Activated CD8-positive, alpha-beta memory T cell treated with anti-CD3 and anti-CD28 coated beads for 4 hours (primary cell): Measurements from ENCODE around the gene TMEM88.
A peak's percentile ranks its signal among the peaks of the same experiment; 100 is the strongest.

Experiments used
- DNase-seq, 2 donors: peaks; one replicate each; pipeline ENCODE4 v3.0.0-alpha.2; 2020; ENCODE audit warnings: low read depth in 2 of 2

Gene TMEM88

DNA sequence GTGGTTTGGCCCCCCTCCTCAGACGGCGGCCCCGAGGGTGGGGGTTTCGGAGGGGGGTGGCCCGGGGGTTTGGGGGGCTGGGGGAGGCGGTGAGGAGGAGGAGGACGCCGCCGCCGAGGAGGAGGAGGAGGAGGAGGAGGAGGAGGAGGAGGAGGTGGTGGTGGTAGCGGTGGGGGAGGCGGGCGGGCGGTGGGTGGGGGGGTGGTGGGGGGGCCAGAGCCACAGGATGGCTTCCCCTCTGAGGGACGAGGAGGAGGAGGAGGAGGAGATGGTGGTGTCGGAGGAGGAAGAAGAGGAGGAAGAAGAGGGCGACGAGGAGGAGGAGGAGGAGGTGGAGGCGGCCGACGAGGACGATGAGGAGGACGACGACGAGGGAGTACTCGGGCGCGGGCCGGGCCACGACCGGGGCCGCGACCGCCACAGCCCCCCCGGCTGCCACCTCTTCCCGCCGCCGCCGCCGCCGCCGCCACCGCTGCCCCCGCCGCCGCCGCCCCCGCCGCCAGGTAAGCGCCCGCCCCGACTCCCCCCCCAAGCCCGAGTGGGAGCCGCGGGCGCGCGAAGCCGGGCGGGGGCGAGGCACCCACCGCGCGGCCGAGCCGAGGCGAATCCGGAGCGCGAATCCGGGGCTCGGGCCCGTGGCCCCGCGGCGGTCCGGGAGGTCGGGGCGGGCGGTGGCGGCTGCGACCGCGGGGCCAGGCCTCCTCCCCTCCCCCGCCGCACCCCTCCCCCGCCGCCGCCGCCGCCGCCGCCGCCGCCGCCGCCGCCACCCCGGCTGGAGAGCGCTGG, 29.9 kb downstream of the TMEM88 start:
- DNase-seq: peak; percentile 19 to 24

DNA sequence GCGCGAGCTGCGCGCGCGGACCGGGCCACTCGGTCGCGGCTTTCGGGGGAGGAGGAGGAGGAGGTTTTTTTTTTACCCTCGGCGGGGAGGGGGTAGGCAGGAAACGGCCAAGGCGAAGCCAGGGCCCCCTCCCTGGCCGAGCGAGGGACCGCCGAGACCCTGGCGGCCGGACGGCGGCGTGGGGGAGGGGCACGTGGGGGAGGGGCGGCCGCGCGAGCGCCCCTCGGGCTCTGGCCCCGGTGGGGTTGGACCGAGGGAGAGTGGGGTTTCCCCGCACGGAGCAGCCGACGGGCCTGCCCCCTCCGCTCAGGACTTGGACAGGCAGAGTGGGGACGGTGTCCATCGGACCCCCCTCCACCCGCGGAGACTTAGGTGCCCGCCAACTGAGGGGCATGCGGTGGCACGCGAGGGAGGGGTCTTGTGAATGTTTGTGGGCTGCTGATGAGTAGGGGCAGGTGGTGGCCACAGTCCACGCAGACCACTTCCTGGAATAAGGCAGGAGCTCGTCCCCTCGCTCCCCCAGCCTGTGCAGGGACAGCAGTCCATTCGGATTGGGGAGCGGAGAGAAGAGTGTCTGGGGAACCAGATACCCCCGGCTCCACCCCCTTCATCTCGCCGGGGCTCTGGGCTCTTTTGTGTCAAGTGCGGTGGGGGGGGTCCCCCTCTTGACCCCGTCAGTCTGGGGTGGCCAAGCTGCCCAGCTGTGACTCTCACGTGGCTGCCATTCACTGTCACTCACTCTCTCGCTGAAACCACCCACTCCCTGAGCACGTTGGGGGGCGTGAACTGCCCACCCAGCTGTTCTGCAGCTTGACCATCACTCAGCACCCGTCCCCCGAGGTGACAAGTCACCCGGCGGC, 30.7 kb downstream of the TMEM88 start:
- peak; percentile 18 to 19 for DNase-seq

DNA sequence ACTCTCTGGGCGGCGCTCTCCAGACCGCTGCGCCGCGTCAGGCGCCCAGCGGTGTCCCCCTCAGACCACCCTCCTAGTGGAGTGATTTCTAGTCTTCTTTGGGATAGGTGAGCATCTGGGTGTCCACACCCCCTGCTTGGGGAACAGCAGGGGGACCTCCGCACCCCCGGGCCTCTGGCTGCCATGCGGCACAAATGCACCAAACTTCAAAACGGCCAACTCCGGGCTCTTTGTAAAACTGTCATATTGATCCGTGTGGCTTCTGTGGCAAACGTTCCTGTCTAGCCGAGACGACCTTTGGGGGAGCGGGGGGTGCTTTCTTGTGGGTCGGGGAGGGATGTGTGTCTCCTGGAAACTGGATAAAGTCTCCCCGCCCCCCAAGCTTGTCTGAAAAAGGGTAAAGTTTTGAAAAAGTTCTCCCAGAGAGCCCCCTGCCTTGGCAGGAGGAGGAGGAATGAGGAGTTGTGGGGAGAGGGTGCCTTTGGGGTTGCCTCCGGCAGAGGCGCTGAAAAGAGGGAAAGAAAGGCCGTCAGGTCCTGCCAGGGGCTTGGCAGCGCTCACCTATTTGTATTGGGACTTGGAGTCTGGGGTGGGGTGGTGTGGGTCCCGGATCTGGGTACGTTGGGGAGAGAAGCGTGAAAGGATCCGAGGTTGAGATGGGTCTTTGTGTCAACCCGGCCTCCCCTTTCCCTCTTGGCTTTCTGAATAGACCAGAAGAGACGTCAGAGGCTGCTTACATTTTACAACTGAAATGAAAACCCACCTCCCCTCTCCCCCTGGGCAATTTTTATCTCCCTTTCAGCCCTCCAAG, 31.6 kb downstream of the TMEM88 start:
- peak; percentile 19 to 26 for DNase-seq

DNA sequence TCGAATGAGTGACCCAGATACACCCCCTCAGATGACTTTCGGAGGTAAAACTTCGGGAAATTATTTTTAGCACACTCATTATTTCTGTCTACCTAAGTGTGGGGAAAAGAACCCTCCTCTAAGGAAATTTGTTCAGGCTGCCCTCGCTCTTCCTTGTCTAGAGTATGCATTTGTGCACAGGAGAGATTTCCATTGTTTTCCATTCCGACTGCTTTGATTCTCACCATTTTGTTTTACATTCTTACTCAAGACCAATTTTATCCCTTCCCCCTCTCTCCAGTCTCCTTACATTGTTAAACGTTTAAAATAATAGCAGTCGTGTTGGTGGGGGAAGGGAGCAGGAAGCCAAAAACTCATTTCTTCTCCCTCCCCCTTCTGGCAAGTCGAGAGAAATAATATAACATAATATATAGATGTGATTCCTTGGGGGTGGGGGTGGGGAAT, 32.2 kb downstream of the TMEM88 start:
- DNase-seq: no peak

DNA sequence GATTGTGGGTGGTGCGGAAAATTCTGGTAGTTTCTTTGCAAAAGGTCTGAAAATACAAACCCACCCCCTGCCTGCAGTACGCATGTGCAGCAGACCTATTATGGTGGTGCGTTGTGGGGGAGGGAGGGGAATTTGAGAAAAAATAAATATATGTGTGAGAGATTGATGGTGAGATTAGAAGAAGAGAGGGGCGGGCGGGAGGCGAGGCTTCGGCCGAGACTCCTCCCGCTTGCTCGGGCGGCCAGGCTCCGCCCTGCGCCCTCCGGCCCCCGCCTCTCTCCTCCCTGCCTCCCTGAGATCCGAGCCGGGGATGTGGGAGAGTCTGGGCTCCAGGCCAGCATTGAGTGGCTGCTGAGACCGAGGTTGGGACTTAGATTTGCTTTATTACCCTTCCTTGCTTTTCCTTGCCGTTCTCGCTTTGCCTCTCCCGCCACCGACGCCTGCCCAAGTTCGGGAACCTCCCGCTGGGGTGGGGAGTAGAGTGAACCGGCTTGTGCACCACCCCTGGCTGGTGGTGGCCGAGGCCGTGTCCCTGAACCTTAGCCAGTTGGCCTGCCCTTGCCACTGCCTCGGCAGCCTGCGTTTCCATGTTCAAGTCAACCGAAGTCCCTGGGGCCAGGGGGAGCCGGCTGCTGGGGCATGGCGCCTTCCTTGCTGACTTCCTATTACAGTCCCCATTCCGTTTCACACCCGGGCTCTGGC, 32.8 kb downstream of the TMEM88 start:
- DNase-seq: peak; percentile 81 to 90

DNA sequence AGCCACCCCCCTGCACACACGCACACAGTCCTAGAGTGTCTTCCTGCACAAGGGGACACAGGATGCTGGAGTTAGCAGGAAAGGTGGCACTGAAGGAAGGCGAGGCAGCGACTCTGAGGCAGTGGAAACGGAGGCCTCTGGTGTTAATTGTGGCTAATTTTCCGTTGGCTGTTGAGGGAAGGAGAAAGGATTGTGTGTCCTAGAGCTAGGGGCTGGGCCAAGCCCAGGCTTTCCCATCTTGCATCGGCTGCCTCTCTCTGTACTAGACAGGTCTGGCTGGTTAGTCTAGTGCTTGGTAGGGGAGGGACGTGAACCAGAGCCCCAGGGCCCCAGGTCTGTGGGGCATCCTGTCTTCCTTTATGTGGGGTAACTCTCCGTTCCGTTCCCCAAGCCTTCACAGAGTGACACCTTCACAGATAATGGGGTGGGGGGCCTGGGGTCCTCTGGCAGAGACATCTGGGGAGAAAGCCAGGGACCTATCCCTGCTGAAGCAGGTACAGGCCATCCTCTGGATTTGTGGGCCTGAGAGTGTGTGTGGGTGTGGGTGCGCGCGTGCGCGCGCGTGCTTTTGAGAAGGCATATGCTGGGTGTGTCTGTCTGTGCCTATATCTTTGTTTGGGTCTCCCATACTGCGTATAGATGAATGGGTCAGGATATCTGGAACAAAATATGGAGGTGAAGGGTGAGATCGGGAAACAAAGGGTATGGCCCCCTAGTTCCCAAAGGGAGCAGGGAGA, 33.5 kb downstream of the TMEM88 start, which contains the start of gene CHD3:
Gene CHD3, plus strand, starts transcription at position 606 of the 737 bp plus-strand sequence. CDS start 212 bp downstream, outside the sequence.
- peak in 1 of 2 donors; percentile 24 for DNase-seq

DNA sequence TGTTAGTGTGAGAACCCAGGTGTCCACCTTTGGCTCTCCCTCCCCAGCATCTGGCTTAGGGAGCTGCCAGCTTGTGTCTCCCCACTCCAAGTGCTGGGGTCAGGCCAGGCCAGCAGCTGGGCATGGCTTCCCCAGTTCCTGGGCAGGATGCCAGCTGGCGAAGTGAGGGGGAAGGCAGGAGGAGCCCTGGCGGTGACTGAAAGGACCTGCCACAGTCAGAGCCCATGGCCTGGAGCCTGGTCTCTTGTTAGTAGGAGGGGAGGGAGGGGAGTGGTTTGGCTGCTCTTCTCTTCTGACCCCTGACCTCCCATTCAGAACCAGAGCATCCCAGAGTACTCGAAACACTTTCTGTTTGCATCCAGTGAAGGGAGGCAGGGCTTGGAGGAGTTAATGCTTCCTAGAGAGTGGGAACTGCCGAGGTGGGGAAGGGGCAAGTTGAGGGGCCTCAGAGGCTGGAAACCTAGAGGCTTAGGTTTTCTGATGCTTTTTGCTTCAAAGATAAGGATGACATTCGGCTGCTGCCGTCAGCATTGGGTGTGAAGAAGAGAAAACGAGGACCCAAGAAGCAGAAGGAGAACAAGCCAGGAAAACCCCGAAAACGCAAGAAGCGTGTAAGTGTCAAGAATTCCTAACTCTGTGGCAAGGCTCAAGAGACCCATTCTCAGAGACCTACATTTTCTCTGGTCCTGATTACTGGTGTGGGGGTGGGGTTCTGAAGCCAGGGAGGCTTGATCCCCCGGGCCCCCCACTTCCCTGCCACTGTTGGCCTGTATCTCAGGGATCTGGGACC, 34.5 kb downstream of the TMEM88 start:
- DNase-seq: no peak

DNA sequence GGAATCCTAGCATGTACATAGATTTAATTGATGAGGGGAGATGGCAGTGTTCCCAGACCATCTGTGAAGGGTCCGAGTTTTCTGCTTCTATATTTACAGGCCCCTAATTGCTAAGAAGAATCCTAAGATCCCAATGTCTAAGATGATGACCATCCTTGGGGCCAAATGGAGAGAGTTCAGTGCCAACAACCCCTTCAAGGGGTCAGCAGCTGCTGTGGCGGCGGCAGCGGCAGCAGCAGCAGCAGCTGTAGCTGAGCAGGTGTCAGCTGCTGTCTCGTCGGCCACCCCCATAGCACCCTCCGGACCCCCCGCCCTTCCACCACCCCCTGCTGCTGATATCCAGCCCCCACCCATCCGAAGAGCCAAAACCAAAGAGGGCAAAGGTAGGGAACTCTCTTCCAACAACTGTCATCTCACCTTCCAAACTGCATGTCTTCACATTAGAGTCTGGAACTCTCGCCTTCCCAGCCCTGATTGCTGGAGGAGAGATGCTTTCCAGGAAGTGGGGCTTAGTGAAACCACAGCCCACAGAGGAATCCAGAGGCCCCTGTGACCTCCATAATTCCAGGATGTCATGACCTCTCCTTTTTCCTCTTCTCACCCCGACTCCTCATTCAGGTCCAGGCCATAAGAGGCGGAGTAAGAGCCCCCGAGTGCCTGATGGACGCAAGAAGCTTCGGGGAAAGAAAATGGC, 38.5 kb downstream of the TMEM88 start:
- DNase-seq: no peak

DNA sequence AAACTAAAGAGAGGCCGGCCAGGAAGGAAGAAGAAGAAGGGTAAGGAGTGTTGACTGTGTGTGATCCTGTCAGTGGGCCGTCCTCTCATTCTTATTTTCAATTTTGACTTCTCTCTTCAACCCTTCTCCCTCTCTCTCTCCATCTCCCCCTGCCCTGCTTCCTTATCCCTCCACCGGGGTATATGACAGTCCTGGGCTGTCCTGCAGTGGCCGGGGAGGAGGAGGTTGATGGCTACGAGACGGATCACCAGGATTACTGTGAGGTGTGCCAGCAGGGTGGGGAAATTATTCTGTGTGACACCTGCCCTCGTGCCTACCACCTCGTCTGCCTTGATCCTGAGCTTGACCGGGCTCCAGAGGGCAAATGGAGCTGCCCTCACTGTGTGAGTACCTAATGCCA, 39.4 kb downstream of the TMEM88 start:
- DNase-seq: no peak

DNA sequence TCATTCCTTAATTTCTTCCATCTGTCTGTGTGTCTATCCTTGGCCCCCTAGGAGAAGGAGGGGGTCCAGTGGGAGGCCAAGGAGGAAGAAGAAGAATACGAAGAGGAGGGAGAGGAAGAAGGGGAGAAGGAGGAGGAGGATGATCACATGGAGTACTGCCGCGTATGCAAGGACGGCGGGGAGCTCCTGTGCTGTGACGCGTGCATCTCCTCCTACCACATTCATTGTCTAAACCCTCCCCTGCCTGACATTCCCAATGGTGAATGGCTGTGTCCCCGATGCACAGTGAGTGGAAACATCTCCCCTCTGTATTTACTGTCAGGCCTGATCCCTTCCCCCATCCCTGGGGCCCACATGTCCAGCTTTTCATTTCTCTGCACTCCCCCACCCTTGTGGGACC, 40.0 kb downstream of the TMEM88 start:
- no peak for DNase-seq

DNA sequence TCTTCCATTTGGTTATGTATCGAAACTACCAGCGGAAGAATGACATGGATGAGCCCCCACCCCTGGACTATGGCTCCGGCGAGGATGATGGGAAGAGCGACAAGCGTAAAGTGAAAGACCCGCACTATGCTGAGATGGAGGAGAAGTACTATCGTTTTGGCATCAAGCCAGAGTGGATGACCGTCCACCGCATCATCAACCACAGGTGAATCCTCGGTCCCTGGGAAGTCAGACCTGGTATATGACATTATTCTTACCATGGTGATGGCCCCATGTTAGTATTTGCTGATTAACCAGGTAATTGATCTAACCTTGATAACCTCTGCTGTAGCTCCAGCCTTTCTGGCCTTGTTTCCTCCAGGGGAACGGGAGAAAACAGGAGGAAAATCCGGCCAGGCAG, 42.2 kb downstream of the TMEM88 start:
- no peak for DNase-seq

DNA sequence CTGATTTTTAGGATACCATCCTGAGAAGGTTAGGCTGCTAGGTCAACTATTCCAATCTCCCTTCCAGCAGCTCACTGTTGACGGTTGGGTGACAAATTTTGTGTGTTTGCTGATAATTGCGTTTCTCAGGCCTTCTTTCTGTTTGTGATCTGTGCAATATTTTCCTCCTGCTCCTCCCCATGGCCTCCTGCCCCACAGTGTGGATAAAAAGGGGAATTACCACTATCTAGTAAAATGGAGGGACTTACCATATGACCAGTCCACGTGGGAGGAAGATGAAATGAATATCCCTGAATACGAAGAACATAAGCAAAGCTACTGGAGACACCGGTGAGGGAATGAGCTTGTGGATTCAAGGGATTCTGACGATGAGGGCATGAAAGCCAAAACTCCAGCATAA, 42.9 kb downstream of the TMEM88 start:
- DNase-seq: no peak

DNA sequence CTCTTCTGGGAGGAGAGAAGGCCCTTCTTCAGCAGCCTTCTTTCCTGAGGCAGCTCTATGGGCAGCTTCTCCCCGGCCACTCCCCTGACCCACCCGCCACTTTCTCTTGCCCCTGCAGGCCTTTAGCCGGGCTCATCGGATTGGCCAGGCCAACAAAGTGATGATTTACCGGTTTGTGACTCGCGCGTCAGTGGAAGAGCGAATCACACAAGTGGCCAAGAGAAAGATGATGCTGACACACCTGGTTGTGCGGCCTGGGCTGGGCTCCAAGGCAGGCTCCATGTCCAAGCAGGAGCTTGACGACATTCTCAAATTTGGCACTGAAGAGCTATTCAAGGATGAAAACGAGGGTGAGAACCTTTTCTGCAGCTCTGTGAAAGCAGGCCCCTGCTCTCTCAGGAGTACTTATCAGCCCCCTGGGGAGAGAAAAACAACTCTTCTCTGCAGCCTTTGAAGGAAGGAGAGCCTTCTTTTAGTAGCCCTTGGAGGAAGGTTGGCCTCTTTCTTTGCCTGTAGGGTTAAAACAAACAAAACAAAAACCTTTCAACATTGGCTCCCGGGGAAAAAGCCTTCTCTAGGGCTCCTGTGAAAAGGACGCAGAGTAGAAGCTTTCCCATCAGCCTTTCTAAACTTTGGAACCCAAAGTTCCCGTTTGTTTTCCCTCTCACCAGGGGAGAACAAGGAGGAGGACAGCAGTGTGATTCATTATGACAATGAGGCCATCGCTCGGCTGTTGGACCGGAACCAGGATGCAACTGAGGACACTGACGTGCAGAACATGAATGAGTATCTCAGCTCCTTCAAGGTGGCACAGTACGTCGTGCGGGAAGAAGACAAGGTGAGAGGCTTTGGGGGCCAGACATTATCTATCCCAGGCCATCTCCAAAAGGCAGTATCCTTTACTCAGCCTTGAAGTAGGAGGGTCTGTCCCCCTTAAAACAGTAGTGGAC, 48.6 kb downstream of the TMEM88 start:
- no peak for DNase-seq
